ENCODE measurements around the gene TRMT6. TPM values are rescaled to one million over a fixed set of nuclear protein-coding genes. Genes with fewer than 3 reads are reported as not detected.

The TRMT6 gene
- total and polyA plus RNA-seq, 2 experiments from 2014 or later = 9.0 to 14.2 TPM

DNA sequence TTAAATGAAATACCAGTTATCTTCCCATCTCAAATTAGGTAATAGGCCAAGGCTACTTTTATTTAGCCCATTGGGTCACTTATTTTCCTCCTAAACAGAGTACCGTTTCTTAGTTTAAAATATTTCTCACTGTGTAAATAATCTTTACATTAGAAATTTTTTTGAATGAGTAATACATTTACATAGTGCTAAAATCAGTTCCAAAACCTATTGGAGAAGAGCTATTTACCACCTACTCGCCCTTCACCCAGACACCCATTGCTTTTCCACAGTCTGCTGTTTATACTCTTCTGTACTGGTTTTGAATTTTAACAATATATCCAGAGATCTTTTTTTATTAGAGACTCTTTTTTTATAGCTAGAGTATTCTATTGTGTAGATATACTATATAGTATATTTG is 37.0 kb upstream of the TRMT6 start:
- Histone ChIP-seq H3K9me2 (replicated peaks; ENCODE audit: insufficient read depth) (no peaks in the 10 kb centered on the region), H3K4me1 (ENCODE audit: insufficient read depth) (peaks cover 16% of the 10 kb centered on the region), H3K27ac (no peak overlapping the region), H3K9me3 (ENCODE audit: low read depth) (no peaks in the 10 kb centered on the region), H3K79me2 (no peaks in the 10 kb centered on the region), H4K20me1 (ENCODE audit: insufficient read depth, poor library complexity, severe bottlenecking) (no peaks in the 10 kb centered on the region), H3K36me3 (replicated peaks; ENCODE audit: insufficient read depth, low read depth) (no peaks in the 10 kb centered on the region), H3K4me3 (no peak overlapping the region), H2AFZ (no peak overlapping the region), H3K27me3 (no peaks in the 10 kb centered on the region), H3K4me2 (no peak overlapping the region)
- 94% methylated on average over 2 of the region's 2 CpGs for WGBS (ENCODE audit: low lambda C conversion rate, missing lambda C conversion rate)
- no peak for DNase-seq (ENCODE audit: low spot score)
- TF ChIP-seq EZH2 (IDR thresholded peaks at IDR 0.05; ENCODE audit: borderline replicate concordance) (no peak), EZH2phosphoT487 (IDR thresholded peaks at IDR 0.05; ENCODE audit: low read depth, severe bottlenecking, unreplicated experiment) (no peak)
- TF ChIP-seq, protein P1, sequence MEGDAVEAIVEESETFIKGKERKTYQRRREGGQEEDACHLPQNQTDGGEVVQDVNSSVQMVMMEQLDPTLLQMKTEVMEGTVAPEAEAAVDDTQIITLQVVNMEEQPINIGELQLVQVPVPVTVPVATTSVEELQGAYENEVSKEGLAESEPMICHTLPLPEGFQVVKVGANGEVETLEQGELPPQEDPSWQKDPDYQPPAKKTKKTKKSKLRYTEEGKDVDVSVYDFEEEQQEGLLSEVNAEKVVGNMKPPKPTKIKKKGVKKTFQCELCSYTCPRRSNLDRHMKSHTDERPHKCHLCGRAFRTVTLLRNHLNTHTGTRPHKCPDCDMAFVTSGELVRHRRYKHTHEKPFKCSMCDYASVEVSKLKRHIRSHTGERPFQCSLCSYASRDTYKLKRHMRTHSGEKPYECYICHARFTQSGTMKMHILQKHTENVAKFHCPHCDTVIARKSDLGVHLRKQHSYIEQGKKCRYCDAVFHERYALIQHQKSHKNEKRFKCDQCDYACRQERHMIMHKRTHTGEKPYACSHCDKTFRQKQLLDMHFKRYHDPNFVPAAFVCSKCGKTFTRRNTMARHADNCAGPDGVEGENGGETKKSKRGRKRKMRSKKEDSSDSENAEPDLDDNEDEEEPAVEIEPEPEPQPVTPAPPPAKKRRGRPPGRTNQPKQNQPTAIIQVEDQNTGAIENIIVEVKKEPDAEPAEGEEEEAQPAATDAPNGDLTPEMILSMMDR (IDR thresholded peaks at IDR 0.05; ENCODE audit: poor library complexity) = no peak

DNA sequence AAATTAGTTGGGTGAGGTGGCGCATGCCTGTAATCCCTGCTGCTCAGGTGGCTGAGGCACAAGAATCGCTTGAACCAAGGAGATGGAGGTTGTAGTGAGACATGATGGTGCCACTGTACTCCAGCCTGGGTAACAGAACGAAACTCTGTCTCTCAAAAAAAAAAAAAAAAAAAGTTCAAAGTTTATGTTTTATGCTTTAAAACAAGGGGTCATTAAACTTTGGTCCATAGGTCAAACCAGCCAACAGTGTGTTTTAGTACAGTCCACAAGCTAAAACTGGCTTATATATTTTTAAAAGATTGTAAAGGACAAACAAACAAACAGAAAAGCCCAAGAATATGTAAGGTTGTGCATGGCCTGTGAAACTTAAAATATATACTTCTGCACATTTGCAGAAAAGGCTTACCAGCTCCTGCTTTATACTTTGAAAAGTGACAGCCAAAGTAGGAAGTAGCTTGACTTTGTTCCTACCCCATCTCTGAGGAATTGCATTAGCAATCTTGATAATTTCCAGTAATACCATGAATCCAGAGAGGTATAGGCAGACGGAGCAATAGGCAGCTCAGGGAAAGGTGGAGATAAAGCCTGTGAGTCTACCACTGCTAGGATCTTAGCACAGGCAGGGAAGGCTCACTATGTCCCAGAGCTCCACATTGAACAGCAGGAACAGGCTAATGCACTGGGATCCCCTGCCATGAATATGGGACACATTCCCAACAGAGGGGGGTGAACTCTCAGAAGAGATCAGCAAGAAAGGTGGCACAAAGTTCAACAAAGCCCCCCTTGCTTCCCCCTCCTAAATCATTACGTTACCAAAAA is 30.6 kb upstream of the TRMT6 start:
- WGBS (ENCODE audit: low lambda C conversion rate, missing lambda C conversion rate) = 68% methylated on average over 5 of the region's 5 CpGs
- TF ChIP-seq EZH2phosphoT487 (IDR thresholded peaks at IDR 0.05; ENCODE audit: low read depth, severe bottlenecking, unreplicated experiment) (no peak), EZH2 (IDR thresholded peaks at IDR 0.05; ENCODE audit: borderline replicate concordance) (no peak)
- TF ChIP-seq, protein P1 (IDR thresholded peaks at IDR 0.05; ENCODE audit: poor library complexity) = no peak
- H3K27ac ChIP-seq = peak overlapping the region; percentile 61
- H2AFZ ChIP-seq = no peak overlapping the region
- H4K20me1 ChIP-seq (ENCODE audit: insufficient read depth, poor library complexity, severe bottlenecking) = no peaks in the 10 kb centered on the region
- H3K27me3 ChIP-seq = no peaks in the 10 kb centered on the region
- no peaks in the 10 kb centered on the region for H3K9me3 ChIP-seq (ENCODE audit: low read depth)
- H3K36me3 ChIP-seq (replicated peaks; ENCODE audit: insufficient read depth, low read depth) = no peaks in the 10 kb centered on the region
- no peak for DNase-seq (ENCODE audit: low spot score)
- peaks cover 7% of the 10 kb centered on the region for H3K4me1 ChIP-seq (ENCODE audit: insufficient read depth)
- H3K4me3 ChIP-seq = no peak overlapping the region
- H3K4me2 ChIP-seq = peak overlapping the region; percentile 47
- H3K9me2 ChIP-seq (replicated peaks; ENCODE audit: insufficient read depth) = no peaks in the 10 kb centered on the region
- H3K79me2 ChIP-seq = no peaks in the 10 kb centered on the region

DNA sequence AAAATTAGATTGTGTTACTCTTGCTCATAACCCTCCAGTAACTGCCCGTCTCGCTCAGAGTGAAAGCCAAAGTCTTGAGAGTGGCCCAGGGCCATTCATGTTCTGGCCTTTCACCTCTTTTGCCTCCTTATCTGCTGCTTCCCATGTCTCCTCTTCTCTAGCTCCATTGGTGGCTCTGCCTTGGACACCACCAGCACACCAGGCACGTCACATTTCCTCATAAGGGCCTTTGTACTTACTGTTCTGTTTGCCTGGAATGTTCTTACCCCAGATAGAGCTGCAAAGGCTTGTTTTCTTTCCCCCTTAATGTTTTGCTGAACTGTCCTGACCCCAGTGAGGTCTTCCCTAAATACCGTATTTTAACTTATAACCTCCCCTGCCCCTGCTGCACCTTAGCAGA is 29.5 kb upstream of the TRMT6 start:
- no peak for DNase-seq (ENCODE audit: low spot score)
- Histone ChIP-seq H3K27ac (peak overlapping the region; percentile 61), H3K4me3 (no peak overlapping the region), H3K9me3 (ENCODE audit: low read depth) (no peaks in the 10 kb centered on the region), H3K36me3 (replicated peaks; ENCODE audit: insufficient read depth, low read depth) (no peaks in the 10 kb centered on the region), H4K20me1 (ENCODE audit: insufficient read depth, poor library complexity, severe bottlenecking) (no peaks in the 10 kb centered on the region), H3K4me1 (ENCODE audit: insufficient read depth) (peaks cover 7% of the 10 kb centered on the region), H3K4me2 (no peak overlapping the region), H3K79me2 (no peaks in the 10 kb centered on the region), H3K27me3 (no peaks in the 10 kb centered on the region), H2AFZ (no peak overlapping the region), H3K9me2 (replicated peaks; ENCODE audit: insufficient read depth) (no peaks in the 10 kb centered on the region)
- 86% methylated on average over 4 of the region's 4 CpGs for WGBS (ENCODE audit: low lambda C conversion rate, missing lambda C conversion rate)
- no peak for TF ChIP-seq EZH2phosphoT487 (IDR thresholded peaks at IDR 0.05; ENCODE audit: low read depth, severe bottlenecking, unreplicated experiment)
- TF ChIP-seq, protein P1 (IDR thresholded peaks at IDR 0.05; ENCODE audit: poor library complexity) = no peak
- no peak for TF ChIP-seq EZH2 (IDR thresholded peaks at IDR 0.05; ENCODE audit: borderline replicate concordance)
